OCI-M1 (cell line): ENCODE results near the gene CD3D.
"Not testable (repeated sequence)": the region's sequence is repeated elsewhere in the genome, so short reads cannot be mapped to it uniquely, and the experiment has no call there.

Source experiments
- DNase-seq: peaks from one replicate; lab custom pipeline; 2025; lab: John Stamatoyannopoulos, UW

Gene CD3D

DNA sequence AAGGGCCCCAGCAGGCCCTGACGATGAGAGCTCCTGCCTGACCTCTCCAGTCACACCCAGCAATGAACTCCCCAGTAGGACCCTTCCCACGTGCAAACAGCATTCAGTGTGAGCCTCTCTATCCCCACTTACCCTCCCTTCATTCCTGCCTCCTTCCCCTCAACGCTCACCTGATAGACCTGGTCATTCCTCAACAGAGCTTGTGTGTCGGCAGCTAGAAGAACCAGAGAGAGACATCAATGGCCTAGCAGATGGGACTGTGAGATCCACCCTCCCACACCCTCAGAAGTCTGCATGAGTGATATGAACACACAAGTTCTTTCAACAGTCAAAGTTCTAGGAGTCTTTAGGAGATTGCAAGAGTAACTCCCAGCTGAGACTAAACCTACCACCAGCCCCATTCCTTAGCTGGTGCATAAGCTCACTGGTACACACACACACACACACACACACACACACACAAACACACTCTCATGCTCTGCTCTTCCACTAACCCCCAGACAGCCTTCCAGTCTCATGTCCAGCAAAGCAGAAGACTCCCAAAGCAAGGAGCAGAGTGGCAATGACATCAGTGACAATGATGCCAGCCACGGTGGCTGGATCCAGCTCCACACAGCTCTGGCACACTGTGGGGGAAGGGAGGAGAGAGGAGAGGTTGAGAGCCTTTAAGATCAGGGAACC is 3.1 kb downstream of the CD3D start:
- no peak for DNase-seq

DNA sequence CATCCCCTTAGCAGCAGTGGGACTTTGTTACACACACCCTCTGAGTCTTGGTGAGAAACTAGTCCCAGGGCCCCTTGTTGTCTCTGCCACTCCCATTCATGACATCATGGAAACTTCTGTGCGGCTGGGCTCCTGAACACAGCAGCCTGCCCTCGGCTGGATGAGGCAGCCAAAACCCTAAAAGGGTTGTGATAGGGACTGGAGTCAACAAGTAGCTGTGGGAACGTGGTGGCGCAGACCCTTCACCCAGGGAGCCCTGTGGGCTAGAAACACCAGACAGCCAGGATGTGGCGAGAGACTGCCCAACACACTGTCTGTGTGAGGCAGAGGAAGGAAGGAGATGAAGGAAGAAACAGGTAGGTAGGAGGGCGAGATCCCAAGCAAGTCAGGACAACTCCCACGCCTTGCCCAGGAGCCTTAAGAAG is 3.9 kb downstream of the CD3D start:
- peak; percentile 88 for DNase-seq

DNA sequence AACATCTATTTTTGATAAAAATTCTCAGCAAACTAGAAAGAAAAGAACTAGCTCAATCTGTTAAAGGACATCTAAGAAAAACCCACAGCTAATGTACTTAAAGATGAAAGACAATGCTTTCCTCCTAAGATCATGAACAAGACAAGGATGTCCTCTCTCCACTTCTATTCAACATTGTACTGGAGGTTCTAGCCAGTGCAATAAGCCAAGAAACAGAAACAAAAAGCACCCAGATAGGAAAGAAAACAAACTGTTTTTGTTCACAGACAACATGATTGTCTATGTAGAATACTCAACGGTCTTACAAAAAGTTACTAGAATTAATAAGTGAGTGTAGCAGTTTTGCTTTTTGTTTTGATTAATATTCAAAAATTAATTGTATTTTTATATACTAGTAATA is 7.8 kb downstream of the CD3D start:
- DNase-seq: peak; percentile 36

DNA sequence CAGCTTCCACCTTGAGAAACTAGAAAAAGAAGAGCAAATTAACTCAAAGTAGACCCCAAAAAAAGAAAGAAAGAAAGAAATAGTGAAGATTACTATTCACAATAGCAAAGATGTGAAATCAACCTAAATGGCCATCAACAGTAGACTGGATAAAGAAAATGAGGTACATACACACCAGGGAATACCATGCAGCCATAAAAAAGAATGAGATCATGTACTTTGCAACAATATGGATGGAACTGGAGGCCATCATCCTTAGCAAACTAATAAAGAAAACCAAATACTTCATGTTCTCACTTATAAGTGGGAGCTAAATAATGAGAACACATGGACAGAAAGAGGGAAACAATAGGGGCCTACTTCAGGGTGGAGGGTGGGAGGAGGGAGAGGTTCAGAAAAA is 13.8 kb downstream of the CD3D start:
- no peak for DNase-seq

- DNase-seq: no peak
Measured at GRCh38 chr11:118325283-118325682, 17.2 kb downstream of the CD3D start.

DNA sequence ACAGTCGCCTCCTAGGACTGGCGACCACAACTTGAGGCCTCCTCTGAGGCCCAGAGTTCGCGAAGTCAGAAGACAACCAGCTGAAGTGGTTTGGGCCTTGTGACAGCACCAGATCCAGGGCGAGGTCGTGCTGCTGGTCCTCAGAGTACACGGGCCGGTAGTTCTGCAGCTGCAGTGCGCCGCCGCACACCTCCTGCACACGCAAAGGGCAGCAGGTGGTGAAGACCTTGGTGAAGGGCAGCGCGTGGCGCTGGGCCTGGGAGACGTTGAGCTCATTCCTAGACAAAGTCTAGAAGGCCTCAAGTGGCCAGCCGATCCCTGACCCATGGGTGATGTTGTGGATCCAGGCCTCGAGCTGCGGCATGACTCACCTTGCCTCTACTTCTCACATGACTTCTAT is 19.8 kb downstream of the CD3D start:
- DNase-seq: no peak

DNA sequence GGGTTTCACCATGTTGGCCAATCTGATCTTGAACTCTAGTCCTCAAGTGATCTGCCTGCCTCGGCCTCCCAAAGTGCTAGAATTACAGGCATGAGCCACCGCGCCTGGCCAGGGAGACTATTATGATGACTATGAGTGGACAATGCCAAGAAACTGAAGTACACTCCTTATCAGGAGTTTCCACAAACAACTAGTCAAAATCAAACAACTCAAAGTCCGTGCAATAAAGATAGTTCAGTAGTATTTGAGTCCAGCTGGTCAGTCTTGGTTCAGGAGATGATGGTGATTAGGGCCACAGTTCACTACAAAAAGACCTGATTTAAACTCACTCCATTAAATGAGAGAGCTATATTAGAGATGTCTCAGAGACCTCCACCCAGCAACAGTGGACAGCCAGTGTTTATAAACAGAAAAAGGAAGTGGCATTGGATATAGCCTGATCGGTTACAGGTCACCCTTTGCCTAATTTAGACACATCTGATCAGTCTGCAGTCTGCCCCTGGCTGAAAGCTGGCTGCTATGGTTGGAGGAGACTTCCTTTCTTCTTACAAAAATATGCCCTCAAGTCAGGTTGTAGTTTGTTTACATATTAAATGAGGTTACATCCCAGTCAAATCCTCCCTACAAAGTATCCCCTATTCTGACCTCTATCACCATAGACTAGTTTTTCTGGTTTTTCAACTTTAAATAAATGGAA is 21.0 kb downstream of the CD3D start:
- peak; percentile 75 for DNase-seq

GRCh38 chr11:118320515-118320914 is 22.0 kb downstream of the CD3D start:
- DNase-seq: no peak

DNA sequence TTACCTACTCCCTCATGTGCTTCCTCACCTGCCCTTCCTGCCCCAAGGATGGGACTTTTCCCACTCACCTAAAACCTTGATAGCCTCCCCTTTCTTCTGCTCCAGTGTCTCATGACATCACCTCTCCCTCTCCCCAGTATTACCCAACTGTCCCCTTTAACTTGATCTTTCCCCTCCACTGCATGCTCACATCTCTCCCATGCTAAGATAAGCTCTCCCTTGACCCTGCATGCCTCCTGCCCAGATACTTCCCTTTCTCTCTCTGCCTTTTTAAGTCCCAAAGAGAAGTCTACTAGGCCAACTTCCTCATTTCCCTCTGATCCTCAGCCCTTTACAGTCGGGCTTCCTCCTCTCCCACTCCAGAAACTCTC is 23.2 kb downstream of the CD3D start:
- peak; percentile 94 for DNase-seq

GRCh38 chr11:118318581-118319336 is 23.7 kb downstream of the CD3D start:
- DNase-seq: peak; percentile 59

- no peak for DNase-seq
Measured at GRCh38 chr11:118318124-118318523, 24.4 kb downstream of the CD3D start.

DNA sequence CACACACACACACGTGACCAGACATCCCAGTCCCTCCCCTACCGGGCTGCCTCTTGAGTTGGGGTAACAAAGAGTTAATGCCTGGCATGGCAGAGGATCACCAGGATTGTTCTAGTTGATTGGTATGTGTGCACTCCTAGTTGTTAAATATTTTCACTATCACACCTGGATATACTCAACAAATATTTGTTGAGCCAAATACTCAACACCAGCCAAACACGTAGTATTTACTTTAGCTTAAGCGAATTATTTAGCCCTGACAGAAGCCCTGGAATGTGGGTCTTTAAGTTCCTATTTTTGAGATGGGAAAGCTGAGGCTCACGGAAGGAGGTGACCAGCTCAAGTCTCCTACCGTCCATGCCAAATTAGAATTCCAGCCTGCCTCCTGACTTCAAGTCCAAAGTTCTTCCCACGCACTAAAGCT is 27.5 kb downstream of the CD3D start:
- DNase-seq: no peak

DNA sequence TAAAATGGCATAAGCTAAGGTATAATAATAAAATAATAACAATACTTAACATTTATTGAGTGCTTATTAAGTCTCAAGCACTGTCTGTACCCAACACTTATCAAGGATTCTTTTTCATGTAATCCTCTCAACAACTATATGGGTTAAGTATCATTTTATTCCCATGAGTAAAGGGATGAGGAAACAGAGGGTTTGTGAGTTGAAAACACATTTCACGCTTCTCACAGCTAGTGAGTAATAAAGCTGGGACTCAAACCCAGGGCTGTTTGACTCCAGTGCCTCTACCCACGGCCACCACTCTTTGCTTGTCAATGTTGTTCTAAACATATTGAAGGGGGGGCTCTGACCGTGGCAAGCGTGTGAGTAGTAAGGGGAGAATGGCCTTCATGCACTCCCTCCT is 29.3 kb downstream of the CD3D start:
- no peak for DNase-seq

DNA sequence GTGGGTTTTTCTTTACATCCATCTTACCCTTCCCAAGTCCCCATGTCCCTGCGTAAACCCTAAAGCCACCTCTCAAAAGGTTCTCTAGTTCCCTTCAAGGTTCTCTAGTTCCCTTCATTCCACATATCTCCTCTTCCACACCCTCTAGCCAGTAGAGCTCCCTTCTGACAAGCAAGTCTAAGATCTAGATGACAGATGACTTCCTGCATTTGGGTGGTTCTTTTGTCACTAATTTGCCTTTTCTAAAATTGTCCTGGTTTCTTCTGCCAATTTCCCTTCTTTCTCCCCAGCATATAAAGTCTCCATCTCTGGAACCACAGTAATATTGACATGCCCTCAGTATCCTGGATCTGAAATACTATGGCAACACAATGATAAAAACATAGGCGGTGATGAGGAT is 30.2 kb downstream of the CD3D start:
- no peak for DNase-seq

DNA sequence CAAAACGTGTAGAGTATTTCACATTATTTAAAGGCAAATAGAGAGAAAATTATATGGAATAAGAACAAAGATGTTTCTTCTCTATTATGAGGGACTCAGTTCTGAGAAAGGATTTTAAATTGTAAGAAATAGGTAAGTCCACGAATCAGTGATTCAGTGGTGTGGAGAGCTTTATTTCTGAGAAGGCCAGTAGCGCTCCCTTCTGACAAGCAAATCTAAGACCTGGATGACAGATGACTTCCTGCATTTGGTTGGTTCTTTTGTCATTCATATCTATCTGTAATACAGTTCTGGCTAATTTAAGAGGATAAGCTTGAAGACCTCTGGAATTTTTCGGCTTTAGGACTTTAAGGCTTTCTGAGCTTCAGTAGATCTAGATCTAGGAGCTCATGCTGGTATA is 31.0 kb downstream of the CD3D start:
- peak; percentile 44 for DNase-seq

- no peak for DNase-seq
Measured at GRCh38 chr11:118310781-118311485, 31.6 kb downstream of the CD3D start.

- DNase-seq: no peak
Measured at GRCh38 chr11:118310271-118310670, 32.2 kb downstream of the CD3D start.

DNA sequence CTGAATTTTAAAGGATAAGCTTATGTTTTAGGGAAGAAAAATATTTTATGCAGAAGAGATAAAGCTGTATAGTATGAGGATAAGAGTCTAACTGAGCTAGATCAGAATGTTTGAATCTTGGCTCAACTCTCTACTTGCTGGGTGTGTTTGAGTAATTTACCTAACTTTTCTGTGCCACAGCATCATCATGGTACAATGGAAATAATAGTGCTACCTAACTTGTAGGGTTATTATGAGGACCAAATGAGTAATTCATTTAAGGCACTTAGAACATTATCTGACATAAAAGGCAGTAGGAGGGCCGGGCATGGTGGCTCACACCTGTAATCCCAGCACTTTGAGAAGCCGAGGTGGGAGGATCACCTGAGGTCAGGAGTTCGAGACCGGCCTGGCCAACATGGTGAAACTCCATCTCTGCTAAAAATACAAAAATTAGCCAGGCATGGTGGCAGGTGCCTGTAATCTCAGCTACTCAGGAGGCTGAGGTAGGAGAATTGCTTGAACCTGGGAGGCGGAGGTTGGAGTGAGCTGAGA is 33.4 kb downstream of the CD3D start:
- DNase-seq: not testable (repeated sequence)

DNA sequence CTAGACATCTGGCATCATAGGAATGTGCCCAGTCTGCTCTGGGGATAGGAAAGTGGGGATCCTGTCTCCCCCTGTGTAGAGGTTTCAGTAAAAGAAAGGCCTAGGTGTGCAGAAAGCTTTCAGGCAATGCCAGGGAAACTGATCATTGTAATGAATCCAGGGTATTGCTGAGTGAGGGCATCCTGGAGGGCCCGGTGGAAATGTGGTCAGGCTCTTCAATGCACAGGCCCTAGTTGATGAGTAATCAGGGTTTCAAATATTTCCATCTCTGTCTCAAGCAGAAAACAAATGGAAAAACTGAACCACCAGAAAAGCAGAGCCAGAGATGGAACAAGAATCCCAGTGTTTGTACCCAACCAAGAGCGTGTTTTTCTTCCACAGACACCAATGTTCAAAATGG is 35.9 kb downstream of the CD3D start:
- no peak for DNase-seq

DNA sequence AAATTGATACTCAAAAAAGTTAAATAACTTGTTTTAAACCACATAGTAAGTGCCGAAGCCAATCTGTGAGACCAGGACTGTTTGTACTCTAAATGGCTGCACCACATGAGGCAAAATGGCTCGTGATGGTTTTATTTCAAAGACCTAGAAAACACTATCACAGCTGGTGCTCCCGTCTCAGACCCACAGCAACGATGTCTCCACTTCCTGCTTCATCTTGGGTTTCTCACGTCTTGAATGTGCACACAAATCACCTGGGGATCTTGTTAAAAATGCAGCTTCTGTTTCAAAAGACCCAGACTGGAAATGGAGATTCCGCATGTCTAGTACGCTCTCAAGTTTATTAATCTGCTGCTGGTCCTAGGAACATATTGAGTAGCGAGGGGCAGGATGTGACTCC is 36.8 kb downstream of the CD3D start:
- DNase-seq: no peak

GRCh38 chr11:118304568-118305248 is 37.8 kb downstream of the CD3D start, which contains the start of gene CD3E:
Gene CD3E (plus strand): TSS chr11:118304730. CDS start chr11:118304953, 223 bp downstream.
- no peak for DNase-seq

DNA sequence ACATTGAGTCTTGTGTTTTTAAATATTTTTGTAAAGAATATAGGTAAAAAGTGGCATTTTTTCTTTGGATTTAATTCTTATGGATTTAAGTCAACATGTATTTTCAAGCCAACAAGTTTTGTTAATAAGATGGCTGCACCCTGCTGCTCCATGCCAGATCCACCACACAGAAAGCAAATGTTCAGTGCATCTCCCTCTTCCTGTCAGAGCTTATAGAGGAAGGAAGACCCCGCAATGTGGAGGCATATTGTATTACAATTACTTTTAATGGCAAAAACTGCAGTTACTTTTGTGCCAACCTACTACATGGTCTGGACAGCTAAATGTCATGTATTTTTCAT is 38.3 kb downstream of the CD3D start:
- no peak for DNase-seq
